Sigmoid colon (tissue), 7 donors: ENCODE data around the gene IL17RD. TPM values are rescaled to one million over a fixed set of nuclear protein-coding genes. Genes with fewer than 3 reads are reported as not detected.
A peak's percentile ranks its signal among the peaks of the same experiment; 100 is the strongest.

Source experiments
- DNase-seq: peaks from one replicate; pipeline ENCODE4 v3.0.0-alpha.2; 2019
- H3K27ac ChIP-seq, 4 donors: fragments of 200-600 bp; sonication (generic); one replicate each; pipeline ENCODE4 v1.5.1; 2016 to 2019; ENCODE audit warnings: mild to moderate bottlenecking in 1 of 4
- H3K27me3 ChIP-seq, 3 donors: fragments of 200-600 bp; sonication (generic); one replicate each; pipeline ENCODE4 v1.5.1; 2019; ENCODE audit warnings: mild to moderate bottlenecking in 1 of 3
- H3K36me3 ChIP-seq, 4 donors: fragments of 200-600 bp; sonication (generic); one replicate each; pipeline ENCODE4 v1.5.1; 2016 to 2019
- H3K4me1 ChIP-seq, 4 donors: fragments of 200-600 bp; sonication (generic); one replicate each; pipeline ENCODE4 v1.5.1; 2017 to 2019
- H3K4me3 ChIP-seq, 4 donors: fragments of 200-600 bp; sonication (generic); one replicate each; pipeline ENCODE4 v1.5.1; 2017 to 2019; ENCODE audit warnings: mild to moderate bottlenecking in 2 of 4, moderate library complexity in 1 of 4
- H3K9me3 ChIP-seq, 4 donors: fragments of 200-600 bp in 3 of 4; sonication (generic) in 3 of 4; one replicate each; pipeline versions ENCODE4 v1.5.1 to v1.6.1; 2013 to 2019
- CTCF ChIP-seq, 4 experiments: fragments of 450-650 bp in 3 of 4; fragments of 200-600 bp in 1 of 4; IDR thresholded peaks; one replicate each; pipeline ENCODE4 v1.5.1; 2016 to 2019; ENCODE audit warnings: antibody characterized with exemption in 4 of 4, mild to moderate bottlenecking in 3 of 4, moderate library complexity in 2 of 4
- EP300 ChIP-seq, 4 donors: sonication (generic); formaldehyde crosslinking; IDR thresholded peaks; one replicate each; pipeline ENCODE4 v1.6.1; 2017; ENCODE audit warnings: antibody characterized with exemption in 4 of 4
- POLR2A ChIP-seq, 2 donors: fragments of 450-650 bp; IDR thresholded peaks; one replicate each; pipeline ENCODE4 v1.6.1; 2016; ENCODE audit warnings: antibody characterized with exemption in 2 of 2, mild to moderate bottlenecking in 2 of 2, moderate library complexity in 2 of 2
- POLR2AphosphoS5 ChIP-seq, 4 donors: sonication (generic); formaldehyde crosslinking; IDR thresholded peaks; one replicate each; pipeline ENCODE4 v1.6.1; 2017; ENCODE audit warnings: antibody characterized with exemption in 4 of 4
- WGBS, 2 donors: extraction: QIAGEN DNeasy Blood & Tissue Kit; methylation state at CpG; one replicate each; pipeline ENCODE4 v1.1.7; 2013; 5-methylcytosine and 5-hydroxymethylcytosine counted together
- intact Hi-C: fragments of 100-400 bp; cut with DNase I; formaldehyde crosslinking; loops from one replicate; pipeline ENCODE4 v1.15.1; 2023
- polyA plus RNA-seq, 3 donors: library from polyadenylated mRNA; stranded (reverse); fragments of 200-250 nt; gene quantifications; one replicate each; pipeline ENCODE4 v1.2.3, GENCODE V29; 2013
- total RNA-seq, 4 donors: library from RNA; depleted of rRNA; stranded (reverse); fragments of >200 nt; gene quantifications; one replicate each; pipeline ENCODE4 v1.1.0, GENCODE V29; 2016
- donor health status: healthy with polysubstance abuse.
- donor health status: Bipolar disorder and iron deficiency.
- donor health status: healthy.

IL17RD gene
- total and polyA plus RNA-seq, 7 donors = under 0.01 to 46.8 (median 16.8) TPM

DNA sequence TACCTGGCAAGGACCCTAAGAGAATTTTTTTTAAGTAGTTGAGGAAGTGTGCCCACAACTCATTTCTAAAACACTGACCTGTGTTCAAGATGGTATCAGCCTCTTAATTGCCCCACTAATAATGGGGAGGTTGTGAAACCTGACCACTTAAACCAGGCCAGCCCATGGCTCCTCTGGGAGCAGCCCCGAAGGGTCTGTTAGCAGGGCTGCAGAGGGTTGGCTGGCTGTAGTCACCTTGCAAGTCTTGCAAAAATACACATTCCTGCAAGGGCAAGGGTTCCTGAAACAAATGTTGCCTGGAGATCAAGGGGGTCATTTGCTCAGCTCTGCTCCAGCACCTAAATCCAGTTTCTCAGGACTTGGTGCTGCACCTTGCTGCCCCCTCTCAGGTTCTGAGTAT, 3.2 kb downstream of the IL17RD start:
- no peaks in the 10 kb centered on the region for H3K27me3 ChIP-seq
- H3K4me3 ChIP-seq = no peak overlapping the region
- no peaks in the 10 kb centered on the region for H3K36me3 ChIP-seq
- H3K4me1 ChIP-seq = peaks cover 0 to 82% (median 66%) of the 10 kb centered on the region in 4 donors
- peak overlapping the region in 2 of 4 donors; percentile 71 to 87 for H3K27ac ChIP-seq
- 71 to 88% methylated on average over 1 of the region's 1 CpG for WGBS, 2 donors
- no peaks in the 10 kb centered on the region for H3K9me3 ChIP-seq
- DNase-seq = no peak
- intact Hi-C loops = loop anchor here (5.0 to 10.0 kb wide), 2 partner anchors 155 to 393 kb away; partner anchors contain the start of gene PDE12
- TF ChIP-seq POLR2A (IDR thresholded peaks at IDR 0.05) = no peak
- no peak for TF ChIP-seq POLR2AphosphoS5 (IDR thresholded peaks at IDR 0.05)
- no peak for TF ChIP-seq CTCF (IDR thresholded peaks at IDR 0.05)

DNA sequence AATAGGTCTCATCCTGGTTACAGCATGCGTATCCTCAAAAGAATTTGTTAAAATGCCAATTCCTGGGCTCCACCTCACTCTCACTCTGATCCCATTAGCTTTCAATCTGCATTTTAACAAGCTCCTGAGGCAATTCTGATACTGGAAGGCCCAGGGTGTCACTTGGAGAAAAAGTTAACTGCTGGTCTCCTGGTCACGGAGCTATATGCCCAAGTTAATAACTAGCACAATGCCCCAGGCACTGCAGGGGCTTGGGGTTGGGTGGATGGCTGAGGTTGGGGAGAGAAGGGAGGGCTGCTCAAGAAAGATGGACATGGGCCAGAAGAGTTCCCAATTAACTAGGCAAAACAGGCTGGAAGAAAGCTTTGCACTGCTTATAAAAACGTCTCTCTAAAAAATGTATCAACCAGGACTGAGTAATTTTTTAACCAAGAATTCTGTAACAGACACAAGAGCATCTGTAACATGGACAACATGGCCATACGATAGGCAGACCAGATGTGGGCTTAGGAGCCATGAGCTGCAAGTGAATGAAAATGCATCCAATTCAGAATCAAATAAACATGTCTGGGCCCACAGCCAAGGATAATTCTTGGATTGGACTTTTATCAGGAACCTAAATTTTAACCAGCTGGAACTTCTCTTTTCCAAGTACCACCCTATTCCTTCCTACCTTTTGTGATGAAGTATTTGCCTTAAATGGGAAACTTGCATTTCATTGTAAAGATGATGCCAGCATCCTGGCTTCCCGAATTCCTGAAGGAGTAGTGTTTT, 4.2 kb downstream of the IL17RD start:
- H3K4me3 ChIP-seq = no peak overlapping the region
- H3K9me3 ChIP-seq = no peaks in the 10 kb centered on the region
- DNase-seq = no peak
- H3K36me3 ChIP-seq = no peaks in the 10 kb centered on the region
- H3K27me3 ChIP-seq = no peaks in the 10 kb centered on the region
- no peak for TF ChIP-seq POLR2A (IDR thresholded peaks at IDR 0.05)
- no peak for TF ChIP-seq POLR2AphosphoS5 (IDR thresholded peaks at IDR 0.05)
- TF ChIP-seq EP300 (IDR thresholded peaks at IDR 0.05) = no peak
- no peak for TF ChIP-seq CTCF (IDR thresholded peaks at IDR 0.05)
- peak overlapping the region; percentile 45 to 77 (median 66) for H3K27ac ChIP-seq
- intact Hi-C loops = loop anchor here (5.0 to 10.0 kb wide), 2 partner anchors 154 to 394 kb away; partner anchors contain the start of gene PDE12
- peaks cover 0 to 88% (median 69%) of the 10 kb centered on the region in 4 donors for H3K4me1 ChIP-seq
- 16 to 36% methylated on average over 5 of the region's 5 CpGs for WGBS, 2 donors

GRCh38 chr3:57160076-57160764, 4.9 kb downstream of the IL17RD start:
- DNase-seq = no peak
- no peaks in the 10 kb centered on the region for H3K36me3 ChIP-seq
- 75 to 88% methylated on average over 8 of the region's 8 CpGs for WGBS, 2 donors
- no peak for TF ChIP-seq CTCF (IDR thresholded peaks at IDR 0.05)
- TF ChIP-seq POLR2A (IDR thresholded peaks at IDR 0.05) = no peak
- no peak for TF ChIP-seq EP300 (IDR thresholded peaks at IDR 0.05)
- TF ChIP-seq POLR2AphosphoS5 (IDR thresholded peaks at IDR 0.05) = no peak
- peak overlapping the region; percentile 45 to 77 (median 66) for H3K27ac ChIP-seq
- no peak overlapping the region for H3K4me3 ChIP-seq
- H3K4me1 ChIP-seq = peaks cover 0 to 89% (median 71%) of the 10 kb centered on the region in 4 donors
- H3K27me3 ChIP-seq = no peaks in the 10 kb centered on the region
- intact Hi-C loops = loop anchor here (5.0 to 10.0 kb wide), 2 partner anchors 153 to 395 kb away; partner anchors contain the start of gene PDE12
- no peaks in the 10 kb centered on the region for H3K9me3 ChIP-seq

GRCh38 chr3:57158813-57159738, 6.1 kb downstream of the IL17RD start:
- Histone ChIP-seq H3K9me3 (no peaks in the 10 kb centered on the region), H3K4me1 (peaks cover 0 to 95% (median 72%) of the 10 kb centered on the region in 4 donors), H3K36me3 (no peaks in the 10 kb centered on the region), H3K27ac (peak overlapping the region; percentile 45 to 77 (median 66)), H3K27me3 (no peaks in the 10 kb centered on the region), H3K4me3 (no peak overlapping the region)
- WGBS, 2 donors = 17 to 19% methylated on average over 8 of the region's 8 CpGs
- TF ChIP-seq POLR2A (IDR thresholded peaks at IDR 0.05) = no peak
- TF ChIP-seq EP300 (IDR thresholded peaks at IDR 0.05) = no peak
- no peak for TF ChIP-seq CTCF (IDR thresholded peaks at IDR 0.05)
- no peak for TF ChIP-seq POLR2AphosphoS5 (IDR thresholded peaks at IDR 0.05)
- DNase-seq = no peak
- intact Hi-C loops = no loop called here
